AML-193 (cell line): ENCODE results near the gene SPIN2A.
"Not testable (repeated sequence)": the region's sequence is repeated elsewhere in the genome, so short reads cannot be mapped to it uniquely, and the experiment has no call there.

Source experiments
- DNase-seq, 2 experiments: peaks; one replicate each; lab custom pipeline; 2025; lab: John Stamatoyannopoulos, UW

SPIN2A gene

GRCh38 chrX:57102918-57103317, 34.3 kb downstream of the SPIN2A start:
- not testable (repeated sequence) for DNase-seq
